Smooth muscle cell (in vitro differentiated cells): ENCODE data around the gene ACOT7. TPM values are rescaled to one million over a fixed set of nuclear protein-coding genes. Genes with fewer than 3 reads are reported as not detected.

Experiments
- DNase-seq: peaks from one replicate; lab custom pipeline; 2025; ENCODE audit not compliant: unreplicated experiment; lab: John Stamatoyannopoulos, UW
- H2AFZ ChIP-seq: fragments of 200-600 bp; sonication (generic); 2 replicates; pipeline ENCODE4 v1.6.0; 2016; ENCODE audit warnings: antibody characterized with exemption, low read depth, mild to moderate bottlenecking
- H3F3A ChIP-seq: fragments of 200-600 bp; sonication (generic); 2 replicates; pipeline ENCODE4 v1.6.0; 2017; ENCODE audit warnings: antibody characterized with exemption, low read depth
- H3K27ac ChIP-seq: fragments of 200-600 bp; sonication (generic); 2 replicates; pipeline ENCODE4 v1.5.1; 2016; ENCODE audit warnings: low read depth, mild to moderate bottlenecking
- H3K27me3 ChIP-seq: fragments of 200-600 bp; sonication (generic); 2 replicates; pipeline ENCODE4 v1.6.1; 2016; ENCODE audit warnings: low read depth, mild to moderate bottlenecking
- H3K36me3 ChIP-seq: fragments of 200-600 bp; sonication (generic); 2 replicates; pipeline ENCODE4 v1.5.1; 2016; ENCODE audit warnings: low read depth
- H3K4me1 ChIP-seq: fragments of 200-600 bp; sonication (generic); 2 replicates; pipeline ENCODE4 v1.5.1; 2016; ENCODE audit warnings: low read depth
- H3K4me2 ChIP-seq: fragments of 200-600 bp; sonication (generic); 2 replicates; pipeline ENCODE4 v1.6.0; 2016; ENCODE audit warnings: mild to moderate bottlenecking
- H3K4me3 ChIP-seq: fragments of 200-600 bp; sonication (generic); 2 replicates; pipeline ENCODE4 v1.5.1; 2016; ENCODE audit warnings: mild to moderate bottlenecking
- H3K79me2 ChIP-seq: fragments of 200-600 bp; sonication (generic); 2 replicates; pipeline ENCODE4 v1.6.0; 2016; ENCODE audit warnings: low read depth, mild to moderate bottlenecking
- H3K9ac ChIP-seq: fragments of 200-600 bp; sonication (generic); 2 replicates; pipeline ENCODE4 v1.6.0; 2016; ENCODE audit warnings: low read depth
- H3K9me3 ChIP-seq: fragments of 200-600 bp; sonication (generic); replicated peaks from 2 replicates; pipeline ENCODE4 v1.5.1; 2016; ENCODE audit warnings: low read depth
- H4K20me1 ChIP-seq: fragments of 200-600 bp; sonication (generic); 2 replicates; pipeline ENCODE4 v1.6.0; 2016; ENCODE audit warnings: low read depth
- WGBS: methylation state at CpG from one replicate; pipeline ENCODE4 v1.1.7; 2016; ENCODE audit warnings: low lambda C conversion rate; 5-methylcytosine and 5-hydroxymethylcytosine counted together
- polyA plus RNA-seq: library from polyadenylated mRNA; unstranded; fragments of >200 nt; fragmentation: Nextera tagmentation; extraction: Ambion mirVana; gene quantifications from 2 replicates; pipeline ENCODE4 v1.2.1, GENCODE V29; 2016
- total RNA-seq: library from RNA; depleted of rRNA; stranded (reverse); fragments of >200 nt; gene quantifications from 2 replicates; pipeline ENCODE4 v1.2.3, GENCODE V29; 2014
- TF ChIP-seq, protein P1 (sequence below): fragments of 200-600 bp; sonication (generic); IDR thresholded peaks from 2 replicates; pipeline ENCODE4 v1.5.1; 2017; ENCODE audit warnings: borderline replicate concordance, mild to moderate bottlenecking, antibody characterized with exemption; ENCODE audit not compliant: insufficient read depth, poor library complexity, severe bottlenecking

Gene ACOT7
- total and polyA plus RNA-seq, 2 experiments from 2014 or later, result 19.5 to 53.8 TPM

GRCh38 chr1:6294080-6294889, 99.3 kb downstream of the ACOT7 start:
- no peak for DNase-seq
- Histone ChIP-seq H3K36me3 (no peaks in the 10 kb centered on the region), H3K27ac (no peak overlapping the region), H2AFZ (no peak overlapping the region), H3K4me3 (no peak overlapping the region), H3K27me3 (no peaks in the 10 kb centered on the region), H3F3A (no peaks in the 10 kb centered on the region), H3K9ac (no peak overlapping the region), H4K20me1 (no peaks in the 10 kb centered on the region), H3K4me1 (no peaks in the 10 kb centered on the region), H3K4me2 (no peak overlapping the region), H3K79me2 (no peaks in the 10 kb centered on the region), H3K9me3 (no peaks in the 10 kb centered on the region)
- WGBS, result 96% methylated on average over 14 of the region's 14 CpGs
- TF ChIP-seq, protein P1, sequence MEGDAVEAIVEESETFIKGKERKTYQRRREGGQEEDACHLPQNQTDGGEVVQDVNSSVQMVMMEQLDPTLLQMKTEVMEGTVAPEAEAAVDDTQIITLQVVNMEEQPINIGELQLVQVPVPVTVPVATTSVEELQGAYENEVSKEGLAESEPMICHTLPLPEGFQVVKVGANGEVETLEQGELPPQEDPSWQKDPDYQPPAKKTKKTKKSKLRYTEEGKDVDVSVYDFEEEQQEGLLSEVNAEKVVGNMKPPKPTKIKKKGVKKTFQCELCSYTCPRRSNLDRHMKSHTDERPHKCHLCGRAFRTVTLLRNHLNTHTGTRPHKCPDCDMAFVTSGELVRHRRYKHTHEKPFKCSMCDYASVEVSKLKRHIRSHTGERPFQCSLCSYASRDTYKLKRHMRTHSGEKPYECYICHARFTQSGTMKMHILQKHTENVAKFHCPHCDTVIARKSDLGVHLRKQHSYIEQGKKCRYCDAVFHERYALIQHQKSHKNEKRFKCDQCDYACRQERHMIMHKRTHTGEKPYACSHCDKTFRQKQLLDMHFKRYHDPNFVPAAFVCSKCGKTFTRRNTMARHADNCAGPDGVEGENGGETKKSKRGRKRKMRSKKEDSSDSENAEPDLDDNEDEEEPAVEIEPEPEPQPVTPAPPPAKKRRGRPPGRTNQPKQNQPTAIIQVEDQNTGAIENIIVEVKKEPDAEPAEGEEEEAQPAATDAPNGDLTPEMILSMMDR, result no peak

DNA sequence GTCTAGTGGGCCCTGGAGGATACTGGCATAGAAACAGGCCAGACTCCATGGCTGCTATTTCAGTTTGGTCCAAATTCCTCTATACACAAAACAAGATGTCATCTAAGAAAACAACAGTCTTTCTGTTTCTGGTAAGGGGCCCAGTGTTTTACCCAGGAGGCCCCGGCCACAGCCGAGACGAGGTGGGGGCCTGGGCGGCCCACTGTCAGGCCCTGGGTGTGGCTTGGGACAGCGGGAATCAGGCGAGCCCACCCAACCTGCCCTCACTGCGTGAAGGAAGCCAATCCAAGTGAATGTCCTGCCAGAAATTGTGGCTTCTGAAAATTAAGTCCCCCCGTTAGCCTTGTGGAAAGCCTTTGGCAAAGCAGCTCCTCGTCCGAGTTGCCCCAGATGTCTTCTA, 101.5 kb downstream of the ACOT7 start:
- no peak overlapping the region for H3K4me3 ChIP-seq
- TF ChIP-seq, protein P1, result no peak
- no peak overlapping the region for H3K9ac ChIP-seq
- no peak for DNase-seq
- H4K20me1 ChIP-seq, result no peaks in the 10 kb centered on the region
- no peaks in the 10 kb centered on the region for H3K27me3 ChIP-seq
- no peak overlapping the region for H2AFZ ChIP-seq
- H3K36me3 ChIP-seq, result no peaks in the 10 kb centered on the region
- no peak overlapping the region for H3K27ac ChIP-seq
- no peaks in the 10 kb centered on the region for H3K4me1 ChIP-seq
- H3K4me2 ChIP-seq, result no peak overlapping the region
- no peaks in the 10 kb centered on the region for H3K9me3 ChIP-seq
- H3F3A ChIP-seq, result no peaks in the 10 kb centered on the region
- 97% methylated on average over 10 of the region's 10 CpGs for WGBS
- H3K79me2 ChIP-seq, result no peaks in the 10 kb centered on the region

DNA sequence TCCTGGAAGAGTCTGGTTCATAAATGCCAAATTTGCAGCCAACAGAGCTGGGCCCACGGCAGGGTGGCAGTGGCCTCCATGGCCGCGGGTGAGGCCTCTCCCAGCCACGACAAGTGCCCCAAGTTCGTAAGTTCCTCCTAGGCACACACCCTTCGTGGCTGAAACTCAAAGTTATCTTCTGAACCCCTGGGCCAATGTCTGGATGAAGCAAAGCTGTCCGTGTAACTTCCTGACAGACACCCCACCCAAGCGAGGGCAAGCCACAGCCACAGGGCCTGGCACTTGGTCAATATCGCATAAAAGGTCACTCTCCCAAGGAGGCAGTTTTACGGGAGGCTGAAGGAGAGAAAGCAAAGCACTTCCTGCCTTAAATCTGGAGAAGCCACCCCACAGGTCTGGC, 104.9 kb downstream of the ACOT7 start:
- Histone ChIP-seq H3K4me1 (no peaks in the 10 kb centered on the region), H3K9me3 (no peaks in the 10 kb centered on the region), H3K27me3 (no peaks in the 10 kb centered on the region), H3K9ac (no peak overlapping the region), H3K27ac (no peak overlapping the region), H3K4me2 (no peak overlapping the region), H4K20me1 (no peaks in the 10 kb centered on the region), H2AFZ (no peak overlapping the region), H3K4me3 (no peak overlapping the region), H3K36me3 (no peaks in the 10 kb centered on the region), H3F3A (no peaks in the 10 kb centered on the region), H3K79me2 (no peaks in the 10 kb centered on the region)
- WGBS, result 92% methylated on average over 10 of the region's 10 CpGs
- TF ChIP-seq, protein P1, result no peak
- no peak for DNase-seq

DNA sequence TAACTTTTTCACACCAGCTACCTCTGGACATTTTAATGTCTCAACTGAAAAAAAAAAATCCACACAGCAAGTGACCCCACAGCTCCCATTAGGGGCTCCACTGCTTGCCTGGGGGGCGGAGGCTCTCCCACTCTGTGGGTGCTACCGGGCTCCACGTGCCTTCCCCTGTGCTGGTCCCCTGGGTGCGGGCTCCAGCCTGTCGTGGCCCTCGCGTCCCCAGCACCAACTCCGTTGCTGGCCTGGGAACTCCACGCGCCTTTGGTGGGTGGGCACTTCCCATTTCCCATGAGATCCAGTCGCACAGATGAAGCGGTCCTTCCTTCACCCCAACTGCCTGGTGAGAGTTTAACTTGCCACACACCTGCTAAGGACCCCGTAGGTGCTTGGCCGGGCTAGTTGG, 105.5 kb downstream of the ACOT7 start:
- no peaks in the 10 kb centered on the region for H3K4me1 ChIP-seq
- H3K9me3 ChIP-seq, result no peaks in the 10 kb centered on the region
- no peak overlapping the region for H3K9ac ChIP-seq
- H3K4me3 ChIP-seq, result no peak overlapping the region
- no peaks in the 10 kb centered on the region for H4K20me1 ChIP-seq
- H3K79me2 ChIP-seq, result no peaks in the 10 kb centered on the region
- no peaks in the 10 kb centered on the region for H3K27me3 ChIP-seq
- H2AFZ ChIP-seq, result no peak overlapping the region
- DNase-seq, result no peak
- H3K4me2 ChIP-seq, result no peak overlapping the region
- H3K27ac ChIP-seq, result no peak overlapping the region
- H3F3A ChIP-seq, result no peaks in the 10 kb centered on the region
- WGBS, result 97% methylated on average over 14 of the region's 14 CpGs
- H3K36me3 ChIP-seq, result no peaks in the 10 kb centered on the region
- TF ChIP-seq, protein P1, result no peak
